NCI-H2029 (cell line): ENCODE measurements around the gene TALDO1.
"Not testable (repeated sequence)": the region's sequence is repeated elsewhere in the genome, so short reads cannot be mapped to it uniquely, and the experiment has no call there.

Experiments used
- DNase-seq: peaks from one replicate; lab custom pipeline; 2025; lab: John Stamatoyannopoulos, UW

TALDO1 gene

DNA sequence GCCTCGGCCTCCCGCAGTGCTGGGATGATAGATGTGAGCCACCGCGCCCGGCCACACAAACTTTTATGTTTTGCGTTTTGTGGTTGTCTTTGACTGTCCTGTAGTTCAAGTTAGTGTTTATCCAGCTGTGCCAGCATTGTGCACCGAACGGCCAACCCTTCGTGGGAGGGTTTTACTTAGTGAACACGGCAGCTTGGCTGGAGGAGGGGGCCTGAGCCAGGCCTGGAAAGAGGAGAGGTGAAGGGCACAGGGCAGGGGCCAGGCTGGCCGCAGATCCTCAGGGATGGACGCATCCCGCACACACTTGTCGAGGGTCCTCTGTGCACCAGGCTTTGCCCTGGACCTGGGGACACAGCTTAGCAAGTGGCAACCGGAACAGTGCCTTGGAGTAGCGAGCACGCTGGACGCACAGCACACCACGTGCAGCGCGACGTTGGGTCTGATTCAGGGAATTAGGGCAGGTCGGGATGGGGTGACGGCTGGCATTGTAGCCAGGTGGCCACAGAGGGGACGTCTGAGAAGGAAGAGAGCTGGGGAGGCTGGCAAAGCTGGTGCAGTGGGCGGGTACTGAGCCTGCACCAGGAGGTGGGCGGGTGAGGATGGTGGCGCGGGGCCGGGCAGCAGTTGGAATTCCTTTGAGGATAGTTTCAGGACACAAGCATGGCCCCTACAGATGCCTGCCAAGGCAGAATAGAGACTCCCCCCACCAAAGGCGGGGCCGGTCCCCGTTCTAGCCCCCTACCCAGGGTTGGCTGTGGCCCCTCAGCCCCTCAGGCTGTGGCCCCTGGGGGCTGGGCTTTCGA lies 27.8 kb upstream of the TALDO1 start:
- no peak for DNase-seq

DNA sequence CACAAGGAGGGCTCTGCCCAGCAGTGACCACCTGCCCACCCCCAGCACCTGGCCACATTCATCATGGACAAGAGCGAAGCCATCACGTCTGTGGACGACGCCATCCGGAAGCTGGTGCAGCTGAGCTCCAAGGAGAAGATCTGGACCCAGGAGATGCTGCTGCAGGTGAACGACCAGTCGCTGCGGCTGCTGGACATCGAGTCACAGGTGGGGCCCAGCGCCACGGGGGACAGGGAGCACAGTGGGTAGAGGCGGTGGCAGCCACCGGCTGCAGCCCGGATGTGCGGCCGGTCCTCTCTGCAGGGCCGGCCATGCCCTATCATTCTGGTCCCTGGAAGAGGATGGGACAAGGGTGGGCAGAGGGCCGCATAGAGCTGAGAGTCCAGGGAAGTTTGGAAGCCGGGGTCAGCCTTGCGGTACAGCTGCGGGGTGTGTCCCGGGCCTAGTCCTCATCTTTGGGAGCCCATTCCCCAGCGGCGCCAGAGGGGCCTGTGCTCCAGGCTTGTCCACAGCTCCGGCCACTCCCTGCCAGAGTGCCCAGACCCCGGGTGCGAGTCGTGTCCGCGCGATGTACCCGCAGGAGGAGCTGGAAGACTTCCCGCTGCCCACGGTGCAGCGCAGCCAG lies 27.1 kb upstream of the TALDO1 start:
- no peak for DNase-seq

DNA sequence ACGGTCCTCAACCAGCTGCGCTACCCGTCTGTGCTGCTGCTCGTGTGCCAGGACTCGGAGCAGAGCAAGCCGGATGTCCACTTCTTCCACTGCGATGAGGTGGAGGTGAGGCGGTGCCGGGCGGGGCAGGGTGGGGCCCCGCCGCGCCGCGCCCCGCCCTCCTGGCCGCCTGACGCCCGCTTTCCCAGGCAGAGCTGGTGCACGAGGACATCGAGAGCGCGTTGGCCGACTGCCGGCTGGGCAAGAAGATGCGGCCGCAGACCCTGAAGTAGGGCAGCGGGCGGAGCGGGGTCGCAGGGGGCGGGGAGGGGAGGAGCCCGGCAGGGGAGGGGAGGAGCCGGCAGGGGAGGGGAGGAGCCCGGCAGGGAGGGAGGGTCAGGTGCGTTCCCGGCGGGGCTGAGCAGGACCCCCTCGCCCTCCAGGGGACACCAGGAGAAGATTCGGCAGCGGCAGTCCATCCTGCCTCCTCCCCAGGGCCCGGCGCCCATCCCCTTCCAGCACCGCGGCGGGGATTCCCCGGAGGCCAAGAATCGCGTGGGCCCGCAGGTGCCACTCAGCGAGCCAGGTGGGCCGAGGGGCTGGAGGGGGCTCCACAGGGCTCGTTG lies 26.5 kb upstream of the TALDO1 start:
- DNase-seq: peak; percentile 68

DNA sequence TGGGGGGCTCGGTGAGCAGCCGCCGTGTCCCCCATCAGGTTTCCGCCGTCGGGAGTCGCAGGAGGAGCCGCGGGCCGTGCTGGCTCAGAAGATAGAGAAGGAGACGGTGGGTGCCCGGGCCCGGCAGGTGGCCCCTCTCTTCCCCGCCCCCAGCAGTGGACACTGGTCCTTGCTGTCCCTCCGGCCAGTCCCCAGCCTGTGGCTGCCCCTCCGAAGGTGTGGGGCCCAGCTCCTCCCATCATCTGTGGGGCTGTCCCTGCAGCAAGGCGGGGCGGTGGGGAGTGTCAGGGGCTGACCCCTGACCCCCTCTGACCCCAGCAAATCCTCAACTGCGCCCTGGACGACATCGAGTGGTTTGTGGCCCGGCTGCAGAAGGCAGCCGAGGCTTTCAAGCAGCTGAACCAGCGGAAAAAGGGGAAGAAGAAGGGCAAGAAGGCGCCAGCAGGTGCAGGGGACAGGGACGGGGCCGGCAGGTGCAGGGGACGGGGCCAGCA lies 26.0 kb upstream of the TALDO1 start:
- DNase-seq: no peak

DNA sequence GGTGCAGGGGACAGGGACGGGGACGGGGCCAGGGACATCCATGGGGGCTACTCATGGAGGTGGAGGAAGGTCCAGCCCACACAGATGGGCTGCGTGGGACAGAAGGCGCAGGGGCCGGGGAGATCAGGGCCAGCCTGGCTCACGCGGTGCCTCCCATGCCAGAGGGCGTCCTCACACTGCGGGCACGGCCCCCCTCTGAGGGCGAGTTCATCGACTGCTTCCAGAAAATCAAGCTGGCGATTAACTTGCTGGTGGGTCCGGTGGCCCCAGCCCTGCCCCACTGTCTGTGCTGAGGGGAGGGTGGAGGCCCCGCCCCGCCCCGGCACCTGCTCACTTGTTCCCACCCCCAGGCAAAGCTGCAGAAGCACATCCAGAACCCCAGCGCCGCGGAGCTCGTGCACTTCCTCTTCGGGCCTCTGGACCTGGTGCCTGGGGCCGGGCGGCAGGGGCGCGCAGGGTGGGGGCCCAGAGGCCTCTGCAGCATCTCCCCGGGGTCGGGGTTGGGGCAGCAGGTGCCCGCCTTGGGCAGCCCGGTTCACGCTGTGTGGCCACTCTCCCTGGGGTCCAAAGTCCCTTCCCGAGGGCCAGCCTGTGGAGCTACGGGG lies 25.4 kb upstream of the TALDO1 start:
- DNase-seq: peak; percentile 52

DNA sequence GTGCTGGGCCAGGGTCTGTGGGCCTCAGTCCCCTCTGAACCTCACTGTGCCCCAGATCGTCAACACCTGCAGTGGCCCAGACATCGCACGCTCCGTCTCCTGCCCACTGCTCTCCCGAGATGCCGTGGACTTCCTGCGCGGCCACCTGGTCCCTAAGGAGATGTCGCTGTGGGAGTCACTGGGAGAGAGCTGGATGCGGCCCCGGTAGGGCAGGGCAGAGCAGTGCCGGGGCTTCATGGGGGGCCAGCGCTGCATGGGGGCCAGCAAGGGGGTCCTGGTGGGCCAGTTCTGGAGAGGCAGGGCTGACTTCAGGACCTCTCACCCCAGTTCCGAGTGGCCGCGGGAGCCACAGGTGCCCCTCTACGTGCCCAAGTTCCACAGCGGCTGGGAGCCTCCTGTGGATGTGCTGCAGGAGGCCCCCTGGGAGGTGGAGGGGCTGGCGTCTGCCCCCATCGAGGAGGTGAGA lies 24.9 kb upstream of the TALDO1 start:
- DNase-seq: no peak

DNA sequence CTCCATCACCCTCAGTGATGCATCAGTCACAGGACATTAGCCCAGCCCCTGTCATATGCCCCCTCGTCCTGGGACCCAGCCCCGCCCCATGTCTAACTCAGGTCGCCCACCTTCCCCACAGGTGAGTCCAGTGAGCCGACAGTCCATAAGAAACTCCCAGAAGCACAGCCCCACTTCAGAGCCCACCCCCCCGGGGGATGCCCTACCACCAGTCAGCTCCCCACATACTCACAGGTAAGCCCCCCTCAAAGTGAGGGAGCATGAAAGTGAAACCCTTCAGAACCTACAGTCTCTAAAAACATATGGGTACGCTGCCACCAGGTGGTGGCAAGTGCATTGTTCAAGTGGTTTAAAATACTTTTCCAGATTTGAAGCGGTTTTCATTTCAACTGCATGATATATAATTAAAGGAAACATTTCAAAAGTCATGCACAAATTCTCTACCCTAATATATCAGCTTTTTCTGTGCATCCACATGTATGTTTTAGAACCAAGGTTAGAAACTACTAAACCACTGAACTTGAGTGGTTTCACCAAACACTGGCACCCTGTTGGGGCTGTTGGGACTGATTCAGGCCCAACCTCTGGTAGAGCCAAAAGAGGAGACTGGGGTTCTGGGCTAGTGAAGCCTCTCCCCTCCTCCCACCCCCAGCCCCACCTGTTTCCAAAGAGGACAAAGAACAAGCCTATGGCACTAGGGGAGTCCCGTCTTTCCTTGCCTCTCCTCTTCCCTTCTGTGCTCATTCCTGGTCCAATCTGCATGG lies 24.0 kb upstream of the TALDO1 start:
- DNase-seq: peak; percentile 40

DNA sequence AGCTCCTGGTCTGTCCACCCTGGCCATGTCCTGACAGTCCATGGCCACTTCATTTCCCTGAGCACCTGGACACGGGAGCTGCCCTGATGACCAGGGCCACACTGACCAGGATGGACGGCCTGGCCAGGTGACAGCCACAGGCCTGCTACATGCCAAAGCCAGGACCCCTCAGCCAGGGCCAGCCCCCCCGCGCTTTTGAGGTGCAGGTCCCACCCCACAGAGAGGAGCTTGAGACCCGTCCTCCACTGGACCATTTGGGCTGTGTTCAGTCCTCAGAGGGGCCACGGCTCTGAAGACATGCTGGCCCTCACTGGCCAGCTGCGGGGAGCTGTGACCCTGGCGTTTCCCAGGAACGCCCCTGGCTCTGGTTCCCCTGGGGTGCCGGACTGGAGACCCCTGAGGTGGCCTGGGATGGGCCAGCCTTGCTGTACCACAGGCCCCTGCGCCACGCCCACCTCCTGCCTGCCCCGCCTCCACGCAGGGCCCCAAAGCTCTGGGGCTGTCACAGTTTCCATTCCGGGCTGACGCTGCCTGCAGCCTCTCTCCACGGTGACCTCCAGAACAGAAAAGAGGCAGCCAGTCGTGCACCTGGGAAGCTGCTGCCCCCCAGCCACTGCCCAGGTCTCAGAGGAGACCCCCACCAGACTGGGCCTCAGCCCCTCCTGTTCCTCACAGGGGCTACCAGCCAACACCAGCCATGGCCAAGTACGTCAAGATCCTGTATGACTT lies 23.1 kb upstream of the TALDO1 start:
- no peak for DNase-seq

DNA sequence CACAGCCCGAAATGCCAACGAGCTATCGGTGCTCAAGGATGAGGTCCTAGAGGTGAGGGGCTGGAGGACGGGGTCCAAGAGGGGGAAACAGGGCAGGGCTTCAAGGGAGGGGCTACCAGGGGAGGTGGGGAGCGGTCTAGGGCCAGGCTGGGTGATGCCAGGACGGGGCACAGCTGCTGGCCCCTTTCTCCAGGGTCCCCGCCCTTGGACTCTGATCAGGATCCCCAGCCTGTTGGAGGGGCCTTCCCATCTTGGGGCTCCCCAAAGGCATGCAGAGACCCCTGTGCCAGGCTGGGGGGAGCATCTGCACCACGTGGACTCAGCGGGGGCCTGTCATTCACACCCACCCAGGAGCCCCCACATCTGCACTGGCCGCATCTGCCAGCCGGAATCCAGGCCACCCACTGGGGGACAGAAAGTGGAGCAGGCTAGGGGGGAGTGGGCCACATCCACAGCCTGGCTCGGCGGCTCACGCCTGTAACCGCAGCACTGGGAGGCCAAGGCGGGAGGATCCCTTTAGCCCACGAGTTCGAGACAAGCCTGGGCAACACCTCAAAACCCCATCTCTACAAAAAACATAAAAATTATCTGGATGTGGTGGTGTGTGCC lies 22.4 kb upstream of the TALDO1 start:
- DNase-seq: no peak

DNA sequence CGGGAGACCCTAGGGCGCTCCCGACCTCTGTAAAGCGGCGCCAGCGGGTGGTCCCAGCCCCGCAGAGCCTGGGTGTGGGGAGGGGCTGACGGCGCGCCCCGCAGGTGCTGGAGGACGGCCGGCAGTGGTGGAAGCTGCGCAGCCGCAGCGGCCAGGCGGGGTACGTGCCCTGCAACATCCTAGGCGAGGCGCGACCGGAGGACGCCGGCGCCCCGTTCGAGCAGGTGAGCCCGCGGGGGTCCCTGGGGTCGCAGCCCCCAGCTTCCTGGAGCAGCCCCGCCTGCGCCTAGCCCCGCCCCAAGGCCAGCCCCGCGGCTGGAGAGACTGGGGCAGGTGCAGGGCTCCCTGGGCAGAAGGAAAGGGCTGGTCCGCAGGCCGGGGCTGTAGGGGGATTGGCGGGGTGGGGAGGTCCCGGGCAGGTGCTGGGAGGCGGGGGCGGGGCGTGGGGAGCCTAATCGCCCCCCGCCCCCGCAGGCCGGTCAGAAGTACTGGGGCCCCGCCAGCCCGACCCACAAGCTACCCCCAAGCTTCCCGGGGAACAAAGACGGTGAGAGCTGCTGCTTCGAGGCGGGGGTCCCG lies 21.6 kb upstream of the TALDO1 start:
- no peak for DNase-seq

DNA sequence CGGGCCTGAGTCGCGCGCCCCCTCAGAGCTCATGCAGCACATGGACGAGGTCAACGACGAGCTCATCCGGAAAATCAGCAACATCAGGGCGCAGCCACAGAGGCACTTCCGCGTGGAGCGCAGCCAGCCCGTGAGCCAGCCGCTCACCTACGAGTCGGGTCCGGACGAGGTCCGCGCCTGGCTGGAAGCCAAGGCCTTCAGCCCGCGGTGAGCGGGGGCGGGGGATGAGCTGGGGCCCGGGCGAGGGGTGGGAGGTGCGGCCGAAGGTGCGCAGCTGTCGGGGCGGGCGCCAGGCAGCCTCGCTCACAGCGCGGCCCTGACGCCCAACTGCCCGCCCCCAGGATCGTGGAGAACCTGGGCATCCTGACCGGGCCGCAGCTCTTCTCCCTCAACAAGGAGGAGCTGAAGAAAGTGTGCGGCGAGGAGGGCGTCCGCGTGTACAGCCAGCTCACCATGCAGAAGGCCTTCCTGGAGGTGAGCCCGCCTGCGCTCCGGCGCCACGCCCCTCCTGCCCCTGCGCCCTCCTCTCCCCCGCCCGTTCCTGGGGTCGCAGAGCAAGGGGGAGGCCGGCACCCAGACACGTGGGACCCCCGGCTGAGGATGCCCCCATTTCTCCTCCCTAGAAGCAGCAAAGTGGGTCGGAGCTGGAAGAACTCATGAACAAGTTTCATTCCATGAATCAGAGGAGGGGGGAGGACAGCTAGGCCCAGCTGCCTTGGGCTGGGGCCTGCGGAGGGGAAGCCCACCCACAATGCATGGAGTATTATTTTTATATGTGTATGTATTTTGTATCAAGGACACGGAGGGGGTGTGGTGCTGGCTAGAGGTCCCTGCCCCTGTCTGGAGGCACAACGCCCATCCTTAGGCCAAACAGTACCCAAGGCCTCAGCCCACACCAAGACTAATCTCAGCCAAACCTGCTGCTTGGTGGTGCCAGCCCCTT lies 20.7 kb upstream of the TALDO1 start:
- peak; percentile 91 for DNase-seq

DNA sequence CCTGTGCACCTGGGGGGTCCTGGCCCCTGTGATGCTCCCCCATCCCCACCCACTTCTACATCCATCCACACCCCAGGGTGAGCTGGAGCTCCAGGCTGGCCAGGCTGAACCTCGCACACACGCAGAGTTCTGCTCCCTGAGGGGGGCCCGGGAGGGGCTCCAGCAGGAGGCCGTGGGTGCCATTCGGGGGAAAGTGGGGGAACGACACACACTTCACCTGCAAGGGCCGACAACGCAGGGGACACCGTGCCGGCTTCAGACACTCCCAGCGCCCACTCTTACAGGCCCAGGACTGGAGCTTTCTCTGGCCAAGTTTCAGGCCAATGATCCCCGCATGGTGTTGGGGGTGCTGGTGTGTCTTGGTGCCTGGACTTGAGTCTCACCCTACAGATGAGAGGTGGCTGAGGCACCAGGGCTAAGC lies 20.0 kb upstream of the TALDO1 start:
- DNase-seq: no peak

DNA sequence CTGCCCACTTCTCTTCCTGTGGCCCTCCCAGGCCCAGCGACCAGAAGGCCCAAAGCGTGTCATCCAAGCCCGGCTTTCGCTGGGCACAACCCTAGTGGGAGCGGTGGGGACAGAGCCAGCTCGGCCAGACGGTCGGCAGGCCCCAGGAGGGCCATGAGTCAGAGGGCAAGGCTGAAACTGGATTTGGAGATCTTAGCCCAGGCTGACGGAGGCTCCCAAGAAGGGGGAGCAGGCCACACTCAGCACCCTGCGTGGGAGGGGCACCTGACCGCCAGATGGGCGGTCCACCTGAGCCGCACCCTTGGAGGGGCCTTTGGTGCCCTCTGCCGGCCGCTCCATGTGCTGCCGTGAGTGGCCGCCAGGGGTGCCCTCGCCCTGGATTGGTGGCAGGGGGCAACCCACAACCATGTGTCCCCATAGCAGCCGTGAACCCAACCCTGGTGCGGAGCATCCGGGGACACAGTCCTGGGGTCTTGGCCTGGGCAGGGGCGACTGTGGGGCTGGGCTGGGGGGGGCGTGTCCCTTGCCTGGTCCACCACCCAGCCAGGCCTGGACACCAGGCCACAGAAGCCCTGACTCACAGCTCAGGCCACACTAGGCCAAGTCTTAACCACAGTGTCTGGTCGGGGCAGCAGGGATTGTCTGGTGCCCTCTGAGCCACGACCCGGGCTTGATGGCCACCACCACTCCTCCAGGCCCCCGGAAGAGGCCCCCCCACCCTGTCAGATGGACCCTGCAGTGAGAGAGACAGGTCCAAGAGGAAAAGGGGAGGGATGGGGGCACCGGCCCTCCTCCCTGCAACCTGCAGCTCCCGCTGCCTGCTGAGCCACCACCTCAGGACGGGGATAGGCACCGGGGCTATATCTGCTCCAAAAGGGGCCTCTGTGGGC lies 19.2 kb upstream of the TALDO1 start:
- DNase-seq: peak; percentile 51

DNA sequence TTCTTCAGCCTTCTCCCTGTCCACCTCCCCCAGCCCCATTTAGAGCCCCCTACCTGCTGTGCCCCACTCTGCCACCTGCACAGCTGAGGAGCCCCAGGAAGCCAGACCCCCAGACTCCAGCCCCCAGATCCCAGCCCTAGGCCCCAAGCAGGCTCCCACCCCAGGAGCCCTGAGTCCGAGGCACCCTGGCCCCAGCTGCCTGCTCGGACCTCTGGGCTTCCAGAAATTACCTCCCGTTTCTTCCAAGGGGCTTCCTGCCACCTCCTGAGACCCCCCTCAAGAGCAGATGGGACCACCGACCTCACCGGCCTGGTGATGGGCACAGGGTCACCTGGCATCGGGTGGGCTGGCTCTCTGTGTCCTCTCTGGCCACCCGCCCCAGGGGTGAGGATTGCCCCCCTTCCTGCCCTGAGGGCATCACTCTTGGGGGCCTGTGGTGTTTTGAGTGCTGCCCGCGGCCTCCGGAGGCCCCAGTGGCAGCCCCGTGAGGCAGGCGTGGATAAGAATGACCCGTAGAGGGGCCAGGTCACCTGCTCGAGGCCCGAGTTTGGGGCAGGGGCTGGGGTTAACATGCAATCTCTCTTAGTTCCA lies 18.3 kb upstream of the TALDO1 start:
- no peak for DNase-seq

DNA sequence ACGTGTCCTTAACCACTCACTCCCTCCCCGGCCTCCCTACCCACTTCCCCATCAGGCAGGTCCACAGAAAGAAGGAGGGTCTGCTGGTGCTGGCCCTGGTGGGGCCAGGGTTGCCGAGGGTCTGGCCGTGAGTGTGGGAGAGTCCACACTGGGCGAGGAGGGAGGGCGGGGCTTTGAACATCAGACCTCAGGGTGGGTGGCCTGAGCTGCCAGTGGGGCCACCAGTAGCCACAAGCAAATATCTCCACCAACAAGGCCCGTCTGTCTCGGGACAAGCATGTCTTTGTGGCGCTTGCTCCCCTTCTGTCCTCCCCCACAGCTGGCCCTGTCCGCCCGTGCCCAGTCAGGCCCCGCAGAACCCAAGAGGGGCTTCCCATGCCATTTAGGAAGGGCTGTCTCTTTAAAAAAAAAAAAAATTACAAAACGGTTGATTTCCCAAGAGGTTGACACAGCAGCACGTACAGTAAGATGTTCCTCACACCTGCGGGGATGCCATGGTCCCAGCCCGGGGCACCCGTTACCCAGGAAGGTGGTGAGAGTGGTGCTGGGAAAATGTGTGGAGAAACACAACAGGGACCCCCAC lies 17.7 kb upstream of the TALDO1 start:
- no peak for DNase-seq

DNA sequence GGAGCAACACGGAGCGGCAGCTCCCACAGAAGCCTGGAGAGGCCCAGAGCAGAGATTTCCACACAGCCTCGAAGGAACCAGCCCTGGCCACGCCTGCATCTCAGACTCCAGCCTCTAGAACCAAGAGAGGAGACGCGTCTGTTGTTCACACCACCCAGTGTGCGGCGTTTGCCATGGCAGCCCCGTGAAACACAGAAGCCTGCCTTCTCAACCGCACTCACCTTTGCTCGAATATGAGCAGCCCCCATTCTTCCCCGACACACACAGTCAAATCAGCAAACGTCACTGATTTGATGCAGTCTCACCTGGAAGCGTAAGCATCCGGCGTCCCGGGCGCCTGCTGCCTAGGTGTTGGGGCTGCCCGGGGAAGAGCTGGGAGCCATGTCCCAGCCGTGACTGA lies 14.2 kb upstream of the TALDO1 start:
- DNase-seq: no peak

DNA sequence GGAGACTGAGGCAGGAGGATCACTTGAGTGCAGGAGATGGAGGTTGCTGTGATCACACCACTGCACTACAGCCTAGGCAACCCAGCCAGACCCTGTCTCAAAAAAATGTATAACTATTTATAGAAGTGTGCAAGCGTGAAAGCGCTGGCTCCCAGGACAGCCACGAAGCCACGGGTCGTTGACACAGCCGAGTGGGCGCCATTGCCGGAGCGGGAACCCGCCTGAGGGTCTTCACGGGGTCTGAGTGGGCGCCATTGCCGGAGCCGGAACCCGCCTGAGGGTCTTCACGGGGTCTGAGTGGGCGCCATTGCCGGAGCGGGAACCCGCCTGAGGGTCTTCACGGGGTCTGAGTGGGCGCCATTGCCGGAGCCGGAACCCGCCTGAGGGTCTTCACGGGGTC lies 12.7 kb upstream of the TALDO1 start:
- DNase-seq: not testable (repeated sequence)
